SKM-1 (cell line): Measurements from ENCODE around the gene SH2D3C.

ENCODE experiments used
- DNase-seq: peaks from one replicate; lab custom pipeline; 2025; ENCODE audit not compliant: unreplicated experiment; lab: John Stamatoyannopoulos, UW

SH2D3C gene, protein sequence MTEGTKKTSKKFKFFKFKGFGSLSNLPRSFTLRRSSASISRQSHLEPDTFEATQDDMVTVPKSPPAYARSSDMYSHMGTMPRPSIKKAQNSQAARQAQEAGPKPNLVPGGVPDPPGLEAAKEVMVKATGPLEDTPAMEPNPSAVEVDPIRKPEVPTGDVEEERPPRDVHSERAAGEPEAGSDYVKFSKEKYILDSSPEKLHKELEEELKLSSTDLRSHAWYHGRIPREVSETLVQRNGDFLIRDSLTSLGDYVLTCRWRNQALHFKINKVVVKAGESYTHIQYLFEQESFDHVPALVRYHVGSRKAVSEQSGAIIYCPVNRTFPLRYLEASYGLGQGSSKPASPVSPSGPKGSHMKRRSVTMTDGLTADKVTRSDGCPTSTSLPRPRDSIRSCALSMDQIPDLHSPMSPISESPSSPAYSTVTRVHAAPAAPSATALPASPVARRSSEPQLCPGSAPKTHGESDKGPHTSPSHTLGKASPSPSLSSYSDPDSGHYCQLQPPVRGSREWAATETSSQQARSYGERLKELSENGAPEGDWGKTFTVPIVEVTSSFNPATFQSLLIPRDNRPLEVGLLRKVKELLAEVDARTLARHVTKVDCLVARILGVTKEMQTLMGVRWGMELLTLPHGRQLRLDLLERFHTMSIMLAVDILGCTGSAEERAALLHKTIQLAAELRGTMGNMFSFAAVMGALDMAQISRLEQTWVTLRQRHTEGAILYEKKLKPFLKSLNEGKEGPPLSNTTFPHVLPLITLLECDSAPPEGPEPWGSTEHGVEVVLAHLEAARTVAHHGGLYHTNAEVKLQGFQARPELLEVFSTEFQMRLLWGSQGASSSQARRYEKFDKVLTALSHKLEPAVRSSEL

DNA sequence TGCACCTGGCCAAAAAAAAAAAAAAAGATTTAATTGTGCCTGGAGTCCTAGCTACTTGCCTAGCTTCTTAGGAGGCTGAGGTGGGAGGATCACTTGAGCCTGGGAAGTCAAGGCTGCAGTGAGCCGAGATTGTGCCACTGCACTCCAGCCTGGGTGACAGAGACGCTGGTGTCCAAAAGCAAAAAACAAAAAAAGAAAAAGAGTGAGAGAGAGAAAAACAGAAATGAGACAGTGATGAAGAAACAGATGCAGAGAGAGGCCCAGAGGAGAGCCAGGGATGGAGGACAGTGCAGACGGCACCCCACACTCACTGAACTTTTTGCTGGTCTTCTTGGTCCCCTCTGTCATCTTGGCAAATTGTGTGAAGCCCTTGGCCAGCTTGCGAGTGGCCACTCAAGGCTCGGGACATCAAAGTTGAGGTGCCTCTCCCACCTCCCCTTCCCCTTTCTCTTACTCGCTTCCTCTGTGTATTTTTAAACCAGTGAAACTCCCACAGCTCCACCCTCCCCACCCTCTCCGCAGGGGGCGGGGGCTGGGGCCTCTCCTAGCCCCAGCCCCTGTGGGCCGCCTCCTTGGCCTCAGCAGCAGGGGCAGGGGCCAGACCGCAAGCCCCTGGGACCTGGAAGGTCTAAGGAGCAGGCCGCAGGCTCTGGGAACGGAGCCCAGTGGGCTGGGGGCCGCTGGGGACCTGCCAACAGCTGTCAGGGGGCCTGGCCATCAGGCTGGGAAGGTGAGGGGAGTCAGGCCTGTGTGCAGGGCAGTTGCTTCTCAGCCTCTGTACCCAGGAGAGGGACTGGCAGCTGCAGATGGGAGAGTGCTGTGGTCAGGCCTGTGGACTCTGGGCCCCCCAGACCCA lies at the start of gene SH2D3C:
SH2D3C (minus strand) TSS at position 387 of the 856 bp plus-strand sequence; CDS start at position 348, 39 bp downstream.
- peak; percentile 35 for DNase-seq

DNA sequence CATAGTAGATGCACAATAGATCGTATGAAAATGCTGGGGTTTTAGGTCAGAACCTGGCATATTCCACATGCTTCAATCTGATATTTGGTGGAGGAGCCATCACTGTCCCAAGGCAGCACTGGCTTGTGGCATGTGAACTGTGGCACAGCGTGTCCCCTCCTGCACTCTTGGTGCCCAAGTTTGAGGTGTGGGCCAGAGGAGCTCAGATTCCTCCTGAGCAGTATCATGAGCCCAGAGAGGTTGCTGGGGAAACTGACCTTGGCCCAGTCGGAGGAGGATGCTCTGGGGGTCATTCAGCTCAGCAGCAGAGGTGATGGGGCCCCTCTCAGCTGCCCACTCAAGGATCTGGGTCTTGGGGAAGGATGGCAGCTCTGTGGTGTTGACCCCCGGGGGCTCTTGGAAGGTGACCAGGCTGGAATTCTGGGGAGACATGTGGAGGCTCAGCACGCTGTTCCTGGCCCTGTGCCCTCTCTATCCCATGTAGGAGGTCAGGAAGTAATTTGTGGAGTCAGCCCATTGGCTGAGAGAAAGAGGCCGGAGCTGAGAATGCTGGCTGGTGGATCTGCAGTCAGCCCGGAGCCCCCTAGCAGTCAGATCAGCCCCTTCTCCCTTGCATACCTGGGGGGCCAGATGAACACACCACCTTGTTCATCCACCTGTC lies 47.9 kb upstream of the SH2D3C start:
- no peak for DNase-seq

DNA sequence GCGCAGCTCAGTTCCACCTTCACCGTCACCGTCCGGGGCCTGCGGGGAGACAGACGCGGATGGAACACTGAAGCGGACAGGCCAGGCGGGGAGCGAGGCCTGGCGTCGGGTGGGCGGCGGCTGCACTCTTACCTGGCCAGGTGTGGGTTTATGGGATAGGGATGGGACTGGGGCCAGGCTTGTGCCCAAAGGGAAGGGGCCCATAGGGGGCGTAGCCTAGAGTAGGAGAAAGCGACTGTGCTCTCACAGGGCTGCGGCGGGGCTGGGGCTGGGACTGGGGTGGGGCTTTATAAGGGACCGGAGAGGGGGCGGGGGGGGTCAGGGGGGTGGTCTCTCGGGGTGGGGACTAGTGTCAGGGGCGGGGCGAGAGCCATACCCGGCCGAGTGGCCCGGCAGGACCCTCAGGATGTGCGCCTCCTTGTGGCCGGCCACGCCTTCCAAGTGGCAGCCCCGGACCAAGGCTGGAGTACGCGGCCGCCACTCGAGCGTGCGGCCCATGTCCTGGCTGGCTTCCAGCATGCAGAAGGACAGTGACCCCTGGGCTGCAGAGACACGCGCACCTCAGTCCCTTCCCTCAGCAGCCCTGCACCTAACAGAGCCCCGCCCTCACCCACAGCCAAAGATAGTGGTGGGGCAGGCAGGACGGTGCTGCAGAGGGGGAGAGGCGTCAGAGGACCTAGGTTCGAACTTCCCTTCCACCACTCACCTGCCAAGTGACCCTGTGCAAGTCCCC lies 47.0 kb upstream of the SH2D3C start:
- no peak for DNase-seq

DNA sequence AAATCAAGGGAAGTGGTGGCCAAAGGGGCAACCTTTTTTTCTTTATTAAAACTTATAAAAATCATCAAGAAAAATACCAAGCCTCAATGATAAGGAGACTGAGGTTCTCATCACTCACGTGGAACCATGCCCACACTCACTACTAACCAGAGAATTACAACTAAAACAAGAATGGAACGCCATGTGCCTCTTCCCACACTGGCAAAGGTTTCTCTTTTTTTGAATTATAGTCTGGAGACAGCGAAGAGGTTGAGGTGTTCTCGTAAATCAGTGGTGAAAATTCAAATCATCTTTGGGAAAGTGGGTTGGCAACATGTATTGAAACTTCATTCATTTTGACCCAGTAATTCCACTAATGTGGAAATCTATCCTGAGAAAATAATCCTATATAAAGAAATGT lies 43.6 kb upstream of the SH2D3C start:
- no peak for DNase-seq

DNA sequence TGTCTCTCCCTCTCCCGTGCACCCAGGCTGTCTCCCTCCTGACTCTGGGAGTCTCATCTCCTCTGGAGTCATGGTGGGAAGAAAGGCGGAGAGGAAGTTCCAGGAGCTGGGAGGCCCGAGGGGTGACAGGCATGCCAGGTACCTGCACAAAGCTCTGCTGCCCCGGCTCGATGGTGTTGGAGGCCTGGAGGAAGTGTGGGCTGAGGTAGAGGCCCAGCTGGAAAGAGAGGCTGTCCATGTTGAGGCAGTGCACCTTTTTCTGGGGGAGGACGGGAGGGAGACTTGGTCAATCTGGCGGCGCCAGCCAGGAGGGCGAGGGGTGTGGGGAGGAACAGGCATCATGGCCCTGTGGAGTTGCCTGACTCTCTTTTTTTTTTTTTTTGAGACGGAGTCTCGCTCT lies 40.1 kb upstream of the SH2D3C start:
- no peak for DNase-seq

DNA sequence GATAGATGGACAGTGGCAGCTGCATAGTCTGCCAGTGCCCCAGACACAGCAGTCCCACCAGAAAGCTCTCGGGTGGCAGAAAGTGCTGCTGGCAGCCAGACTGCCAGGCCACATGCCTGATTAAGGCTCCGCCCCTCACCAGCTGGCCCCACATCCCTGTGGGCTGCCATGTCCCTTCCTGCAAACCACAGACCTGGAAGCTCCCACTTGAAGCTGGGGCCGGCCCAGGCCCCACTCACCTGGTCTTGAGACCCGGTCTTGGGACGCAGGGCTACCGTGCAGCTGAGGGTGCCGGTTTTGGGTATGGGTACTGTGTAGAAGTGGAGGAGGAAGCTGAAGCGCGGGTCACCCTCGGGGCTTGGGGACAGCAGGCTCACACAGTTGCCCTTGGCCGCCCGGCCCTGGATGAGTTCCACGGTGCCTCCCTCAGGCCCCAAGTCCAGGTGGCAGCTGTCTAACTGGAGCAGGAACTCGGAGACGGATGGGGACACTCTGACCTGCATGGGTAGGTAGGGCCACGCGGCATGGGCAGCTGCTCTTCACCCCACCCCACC lies 39.5 kb upstream of the SH2D3C start:
- DNase-seq = no peak

DNA sequence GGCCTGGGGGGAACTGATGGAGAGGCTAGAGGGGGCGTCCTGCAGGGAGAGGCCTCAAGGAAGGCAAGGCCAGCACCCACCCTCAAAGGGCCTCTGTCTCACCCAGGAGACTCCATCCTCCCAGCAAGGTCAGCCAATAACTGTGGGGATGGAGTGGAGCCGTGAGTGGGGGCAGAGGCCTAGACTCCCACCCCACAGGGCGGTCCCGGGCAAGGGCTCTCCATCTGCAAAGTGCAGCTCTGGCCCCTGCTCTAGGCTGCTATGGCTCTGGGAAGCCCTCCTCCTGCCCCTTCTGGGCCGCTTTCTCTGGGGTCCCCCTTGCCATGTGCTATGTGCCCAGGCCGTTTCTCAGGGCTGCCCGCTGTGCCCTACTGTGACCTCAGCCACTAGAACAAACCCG lies 38.3 kb upstream of the SH2D3C start:
- no peak for DNase-seq

DNA sequence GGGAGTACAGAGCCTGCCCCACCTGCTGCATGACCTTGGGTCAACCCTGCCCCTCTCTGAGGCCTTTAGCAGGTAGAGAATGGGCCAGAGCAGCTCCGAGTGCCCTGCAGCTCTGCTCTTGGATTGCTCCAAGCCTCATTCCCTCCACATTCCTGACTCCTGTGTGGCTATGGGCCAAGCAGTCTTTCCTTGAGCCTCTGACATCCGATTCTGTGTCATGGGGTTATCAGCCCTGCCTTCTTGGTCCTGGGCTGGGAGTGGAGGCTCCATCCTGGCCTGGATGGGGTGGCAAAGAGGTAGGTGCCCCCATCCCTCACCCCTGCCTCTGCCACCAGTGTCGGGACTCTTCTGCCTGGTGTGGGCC lies 37.9 kb upstream of the SH2D3C start:
- DNase-seq = no peak

DNA sequence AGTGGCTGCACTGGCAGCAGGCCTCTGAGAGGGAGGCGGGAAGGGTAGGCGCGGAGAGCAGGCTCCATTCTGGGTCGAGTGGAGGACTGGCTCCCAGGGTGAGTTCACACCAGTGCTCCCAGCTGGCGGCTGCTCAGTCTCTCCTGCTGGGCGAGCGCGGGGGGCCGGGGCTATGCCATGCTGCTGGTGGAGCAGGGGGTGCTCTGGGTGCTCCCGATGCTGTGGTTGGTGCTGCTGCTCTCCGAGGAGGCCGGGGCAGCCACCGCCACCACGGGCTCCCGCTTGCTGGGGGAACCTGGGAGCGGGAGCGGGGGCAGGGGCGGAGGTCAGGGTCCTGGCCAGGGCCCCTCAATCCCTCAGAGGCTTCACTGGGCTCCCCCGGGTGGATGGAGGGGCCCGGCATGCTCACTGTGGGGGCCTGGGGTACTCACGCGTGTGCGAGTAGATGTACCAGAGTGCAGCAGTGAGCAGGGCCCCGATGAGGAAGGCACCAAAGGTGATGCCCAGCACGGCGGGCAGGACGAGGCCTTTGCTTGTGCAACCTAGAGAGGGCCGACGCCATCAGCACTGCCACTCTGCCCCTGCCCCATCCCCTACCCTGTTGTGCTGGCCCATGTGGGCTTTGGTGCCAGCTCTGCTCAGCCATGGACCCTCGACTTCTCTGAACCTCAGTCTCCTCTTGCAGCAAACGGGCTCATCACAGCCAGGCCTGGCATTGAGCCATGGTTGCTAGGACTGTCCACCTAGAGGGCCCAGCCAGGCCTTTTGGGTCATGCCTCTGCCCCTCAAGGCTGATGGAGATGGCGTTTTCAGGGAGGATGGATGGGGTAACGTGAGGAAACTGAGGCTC lies 37.3 kb upstream of the SH2D3C start:
- no peak for DNase-seq

DNA sequence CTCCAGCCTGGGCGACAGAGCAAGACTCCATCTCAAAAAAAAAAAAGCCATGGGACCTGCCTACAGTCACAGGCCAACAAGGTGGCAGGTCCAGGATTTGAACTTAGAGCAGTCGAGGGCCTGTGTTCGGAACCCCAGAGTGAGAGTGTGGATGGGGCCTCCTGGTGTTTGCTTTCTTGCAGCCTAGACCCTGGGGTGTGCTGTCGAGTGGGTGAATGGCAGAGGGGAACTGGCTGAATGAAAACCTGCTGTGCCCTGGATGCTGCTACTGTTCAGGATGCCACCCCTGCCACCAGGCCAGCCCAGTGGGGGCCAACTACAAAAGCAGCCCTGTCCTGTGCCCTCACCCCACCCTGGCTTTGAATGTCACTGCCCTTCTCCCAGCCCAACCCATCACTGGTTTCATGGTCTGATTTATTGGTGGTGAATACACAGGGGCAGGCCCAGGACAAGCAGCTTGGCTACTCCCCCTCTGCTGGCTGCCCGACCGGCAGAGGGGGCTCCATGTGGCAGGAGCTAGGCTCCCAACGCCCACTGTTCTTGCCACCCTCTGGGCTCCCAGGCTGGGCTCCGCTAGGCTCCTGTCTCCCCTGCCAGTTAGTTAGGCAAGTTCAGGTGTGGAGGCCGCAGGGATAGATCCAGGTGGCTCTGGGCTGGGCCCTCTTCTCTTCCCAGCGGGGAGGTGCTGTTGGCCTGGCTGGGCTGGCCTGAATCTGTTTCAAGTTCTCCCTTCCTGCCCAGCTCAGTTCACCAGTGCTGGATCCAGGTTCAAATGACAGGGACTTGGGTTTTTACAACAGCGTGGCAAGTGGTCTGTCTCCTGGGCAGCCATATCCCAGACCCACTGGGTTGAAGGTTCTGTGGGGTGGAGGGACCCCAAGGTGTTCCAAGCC lies 36.4 kb upstream of the SH2D3C start:
- no peak for DNase-seq

DNA sequence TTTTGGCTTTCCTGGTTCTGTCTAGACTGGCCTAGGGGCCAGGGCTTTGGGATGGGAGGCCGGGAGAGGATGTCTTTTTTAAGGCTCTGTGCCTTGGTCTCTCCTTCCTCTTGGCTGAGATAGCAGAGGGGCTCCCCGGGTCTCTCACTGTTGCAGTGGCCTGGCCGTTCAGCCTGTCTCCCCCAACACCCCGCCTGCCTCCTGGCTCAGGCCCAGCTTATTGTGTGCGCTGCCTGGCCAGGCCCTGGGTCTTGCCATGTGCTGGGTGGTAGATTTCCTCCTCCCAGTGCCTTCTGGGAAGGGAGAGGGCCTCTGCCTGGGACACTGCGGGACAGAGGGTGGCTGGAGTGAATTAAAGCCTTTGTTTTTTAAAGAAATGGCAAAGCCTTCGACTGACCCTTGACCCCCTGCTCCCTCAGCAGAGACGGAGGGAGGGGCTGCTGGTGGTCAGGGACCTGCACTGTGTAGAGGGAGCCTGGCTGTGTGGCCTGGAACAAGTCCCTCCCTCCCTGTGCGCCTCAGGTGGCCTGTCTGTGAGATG lies 35.3 kb upstream of the SH2D3C start:
- DNase-seq = no peak

DNA sequence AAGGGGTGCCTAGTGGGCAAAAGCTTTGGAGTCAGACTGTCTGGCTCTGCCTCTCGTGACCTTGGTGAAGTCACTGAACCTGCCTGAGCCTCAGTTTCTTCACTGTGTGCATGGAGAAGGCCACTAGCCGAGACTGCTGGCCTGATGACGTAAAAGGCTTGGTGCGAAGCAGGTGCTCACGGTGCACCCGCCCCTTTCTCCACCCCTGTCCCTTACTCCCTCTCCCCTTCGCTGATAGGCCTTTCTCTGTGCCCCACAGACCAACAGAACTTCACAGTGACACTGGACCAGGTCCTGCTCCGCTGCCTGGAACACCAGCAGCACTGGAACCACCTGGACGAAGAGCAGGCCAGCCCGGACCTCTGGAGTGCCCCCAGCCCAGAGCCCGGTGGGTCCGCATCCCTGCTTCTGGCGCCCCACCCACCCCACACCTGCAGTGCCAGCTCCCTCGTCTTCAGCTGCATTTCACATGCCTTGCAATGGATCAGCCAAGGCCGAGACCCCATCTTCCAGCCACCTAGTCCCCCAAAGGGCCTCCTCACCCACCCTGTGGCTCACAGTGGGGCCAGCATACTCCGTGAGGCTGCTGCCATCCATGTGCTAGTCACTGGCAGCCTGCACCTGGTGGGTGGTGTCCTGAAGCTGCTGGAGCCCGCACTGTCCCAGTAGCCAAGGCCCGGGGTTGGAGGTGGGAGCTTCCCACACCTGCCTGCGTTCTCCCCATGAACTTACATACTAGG lies 34.6 kb upstream of the SH2D3C start:
- no peak for DNase-seq

DNA sequence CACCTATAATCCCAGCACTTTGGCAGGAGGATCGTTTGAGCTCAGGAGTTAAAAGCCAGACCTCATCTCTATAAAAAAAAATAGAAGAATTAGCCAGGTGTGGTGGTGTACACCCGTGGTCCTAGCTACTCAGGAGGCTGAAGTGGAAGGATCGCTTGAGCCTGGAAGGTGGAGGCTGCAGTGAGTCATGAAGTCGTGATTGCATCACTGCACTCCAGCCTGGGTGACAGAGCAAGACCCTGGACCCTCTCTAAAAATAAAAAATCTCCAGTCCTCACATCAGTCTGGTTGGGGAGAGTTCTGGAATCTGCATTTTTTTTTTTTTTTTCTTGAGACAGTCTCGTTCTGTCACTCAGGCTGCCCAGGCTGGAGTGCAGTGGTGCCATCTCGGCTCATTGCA lies 33.5 kb upstream of the SH2D3C start:
- no peak for DNase-seq

DNA sequence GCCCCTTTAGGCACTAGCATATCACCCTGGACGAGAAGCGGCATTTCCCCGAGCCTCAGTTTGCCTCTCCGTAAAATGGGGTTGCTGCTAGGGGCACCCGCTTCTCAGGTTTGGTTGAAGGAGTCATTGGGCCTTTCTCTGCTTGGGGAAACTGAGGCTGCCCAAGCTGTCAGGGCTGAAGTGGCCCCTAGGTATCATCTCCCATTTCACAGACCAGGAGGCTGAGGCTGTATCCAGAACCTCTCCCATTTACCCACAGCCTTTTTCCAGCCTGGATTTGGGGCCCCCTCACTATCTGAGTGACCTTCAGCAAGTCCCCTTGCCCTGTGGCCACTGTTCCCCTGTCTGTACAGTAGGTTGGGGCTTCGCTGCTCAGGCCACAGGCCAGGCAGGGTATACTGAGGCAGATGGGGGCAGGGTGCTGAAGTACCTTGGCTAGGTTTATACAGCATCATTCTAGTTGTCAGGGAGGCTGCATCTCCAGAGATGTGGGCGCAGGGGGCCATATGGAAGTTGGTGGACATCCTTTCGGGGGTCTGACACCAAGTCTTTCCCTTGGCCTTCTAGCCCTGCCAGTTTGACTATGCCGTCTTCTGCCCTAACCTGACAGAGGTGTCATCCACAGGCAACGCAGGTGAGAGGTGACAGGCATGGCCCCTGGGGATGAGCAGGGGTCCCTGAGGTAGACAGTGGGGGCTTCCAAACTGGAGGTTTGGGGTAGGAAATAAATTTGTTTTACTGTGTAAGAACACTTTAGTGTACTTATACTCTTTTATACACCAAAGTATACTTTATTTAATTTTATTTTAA lies 32.1 kb upstream of the SH2D3C start:
- no peak for DNase-seq

DNA sequence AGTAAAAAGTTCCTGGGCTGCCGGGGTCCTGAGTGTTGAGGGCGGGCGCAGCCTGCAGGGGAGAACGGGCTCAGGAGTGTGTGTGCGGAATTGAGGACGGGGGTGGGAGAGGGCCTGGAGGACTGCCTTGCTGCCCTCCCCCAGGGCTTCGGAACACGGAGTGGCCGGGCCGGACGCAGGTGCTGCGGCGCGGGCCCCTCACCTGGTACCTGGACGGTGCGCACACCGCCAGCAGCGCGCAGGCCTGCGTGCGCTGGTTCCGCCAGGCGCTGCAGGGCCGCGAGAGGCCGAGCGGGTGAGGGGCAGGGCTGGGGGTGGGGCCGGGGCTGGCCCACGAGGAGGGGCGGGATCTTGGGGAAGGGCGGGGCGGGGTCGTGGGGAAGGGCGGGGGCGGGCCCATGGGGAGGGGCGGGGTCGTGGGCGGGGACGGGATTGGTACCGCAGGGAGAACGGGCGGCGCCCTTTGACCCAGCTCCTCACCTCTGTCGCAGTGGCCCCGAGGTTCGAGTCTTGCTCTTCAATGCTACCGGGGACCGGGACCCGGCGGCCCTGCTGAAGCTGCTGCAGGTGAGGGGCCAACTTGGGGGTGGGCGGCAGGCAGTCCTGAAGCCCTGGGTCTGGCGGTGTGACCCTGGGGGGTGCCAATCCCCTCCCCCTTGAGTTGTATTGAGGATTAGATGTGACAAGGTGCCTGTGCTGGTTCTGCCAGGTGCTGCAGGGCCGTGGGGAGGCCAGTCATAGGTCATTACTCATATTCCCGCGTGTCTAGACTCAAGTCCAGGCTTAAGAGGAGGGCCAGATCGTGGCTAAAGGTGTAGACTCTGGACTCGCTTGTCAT lies 31.3 kb upstream of the SH2D3C start:
- no peak for DNase-seq
